HepG2 (cell line): ENCODE measurements around the gene PAQR7. TPM values are rescaled to one million over a fixed set of nuclear protein-coding genes. Genes with fewer than 3 reads are reported as not detected.

ENCODE experiments used
- CENPT ChIP-seq: sonication (generic); formaldehyde crosslinking; IDR thresholded peaks from 2 replicates; pipeline ENCODE4 v1.8.0; 2022; ENCODE audit warnings: low read depth, mild to moderate bottlenecking, moderate library complexity, missing genetic modification reagents
- MXI1 ChIP-seq: IDR thresholded peaks from 3 replicates; pipeline ENCODE4 v1.6.1; 2012; ENCODE audit warnings: low read depth, low read length, inconsistent platforms, borderline replicate concordance
- NFIC ChIP-seq: IDR thresholded peaks from 2 replicates; pipeline ENCODE4 v1.6.1; 2012; ENCODE audit warnings: mild to moderate bottlenecking, low read length, inconsistent platforms
- POLR2A ChIP-seq, 2 experiments: IDR thresholded peaks; 2 replicates each; pipeline ENCODE4 v1.6.1; 2011; ENCODE audit warnings: low read depth in 2 of 2, low read length in 2 of 2, mild to moderate bottlenecking in 1 of 2, moderate library complexity in 1 of 2; ENCODE audit not compliant: insufficient read depth in 1 of 2
- SETDB1 ChIP-seq: sonication (generic); formaldehyde crosslinking; IDR thresholded peaks from 2 replicates; pipeline ENCODE4 v1.5.1; 2020; ENCODE audit warnings: missing genetic modification reagents, mild to moderate bottlenecking, borderline replicate concordance
- SMC3 ChIP-seq: IDR thresholded peaks from 2 replicates; pipeline ENCODE4 v1.6.1; 2011; ENCODE audit warnings: low read length, improper control_type of control experiment
- TP53 ChIP-seq: sonication (generic); formaldehyde crosslinking; conservative IDR thresholded peaks from 2 replicates; pipeline ENCODE4 v1.4.0; 2020; ENCODE audit warnings: missing genetic modification reagents
- ZNF234 ChIP-seq: sonication (generic); formaldehyde crosslinking; conservative IDR thresholded peaks from 2 replicates; pipeline ENCODE4 v1.5.1; 2020; ENCODE audit warnings: mild to moderate bottlenecking, missing genetic modification reagents
- ZNF282 ChIP-seq: fragments of 450-650 bp; IDR thresholded peaks from 2 replicates; pipeline ENCODE4 v1.6.1; 2018; ENCODE audit not compliant: partially characterized antibody
- ZNF331 ChIP-seq: sonication (generic); formaldehyde crosslinking; IDR thresholded peaks from 2 replicates; pipeline ENCODE4 v1.4.0; 2020; ENCODE audit warnings: missing genetic modification reagents
- ZNF850 ChIP-seq: sonication (generic); formaldehyde crosslinking; conservative IDR thresholded peaks from 2 replicates; pipeline ENCODE4 v1.9.0; 2021; ENCODE audit warnings: mild to moderate bottlenecking, missing genetic modification reagents
- polyA plus RNA-seq, 8 experiments: library from polyadenylated mRNA; depleted of rRNA in 3 of 8; stranded (reverse) in 7 of 8; unstranded in 1 of 8; fragments of >200 nt; fragmentation: Illumina TruSeq in 4 of 8; extraction: Trizol in 4 of 8; gene quantifications; 2 replicates each; pipeline versions ENCODE4 v1.2.1 to v1.2.3, GENCODE V29; 2011 to 2016; ENCODE audit warnings: low read depth in 4 of 8, missing spikeins in 1 of 8, mixed read lengths in 1 of 8; ENCODE audit not compliant: insufficient read depth in 1 of 8
- total RNA-seq, 5 experiments: library from RNA; depleted of rRNA; stranded (reverse); fragments of >200 nt; fragmentation: Illumina TruSeq; extraction: Trizol; gene quantifications; 2 replicates each; pipeline ENCODE4 v1.2.3, GENCODE V29; 2016; ENCODE audit warnings: low read depth in 1 of 5
- TF ChIP-seq, protein P1 (sequence below): IDR thresholded peaks from 2 replicates; pipeline ENCODE4 v1.6.1; 2016; ENCODE audit warnings: missing genetic modification reagents, missing compliant biosample characterization
- TF ChIP-seq, protein P2 (sequence below): sonication (generic); formaldehyde crosslinking; IDR thresholded peaks from 2 replicates; pipeline ENCODE4 v1.8.0; 2022; ENCODE audit warnings: missing genetic modification reagents, mild to moderate bottlenecking, moderate library complexity, borderline replicate concordance
- TF ChIP-seq, protein P3 (sequence below), 2 experiments: fragments of 450-650 bp in 1 of 2; sonication (generic) in 1 of 2; formaldehyde crosslinking; IDR thresholded peaks; 2 replicates each; pipeline versions ENCODE4 v1.5.0 to v1.8.0; 2020 to 2022; ENCODE audit warnings: mild to moderate bottlenecking in 1 of 2, missing genetic modification reagents in 1 of 2
- TF ChIP-seq, protein P4 (sequence below), 2 experiments: sonication (generic) in 1 of 2; formaldehyde crosslinking in 1 of 2; IDR thresholded peaks; 2 replicates each; pipeline versions ENCODE4 v1.4.0 to v1.6.1; 2018 to 2020; ENCODE audit warnings: missing genetic modification reagents in 2 of 2, borderline replicate concordance in 1 of 2, low read depth in 1 of 2, mild to moderate bottlenecking in 1 of 2, missing biosample characterization in 1 of 2
- TF ChIP-seq, protein P5 (sequence below): sonication (generic); formaldehyde crosslinking; IDR thresholded peaks from 2 replicates; pipeline ENCODE4 v1.8.1; 2023; ENCODE audit warnings: missing genetic modification reagents, inconsistent platforms, borderline replicate concordance
- TF ChIP-seq, protein P6 (sequence below): sonication (generic); formaldehyde crosslinking; IDR thresholded peaks from 2 replicates; pipeline ENCODE4 v1.4.0; 2020; ENCODE audit warnings: mild to moderate bottlenecking, missing genetic modification reagents
- TF ChIP-seq, protein P7 (sequence below): sonication (generic); formaldehyde crosslinking; IDR thresholded peaks from 2 replicates; pipeline ENCODE4 v1.5.0; 2020; ENCODE audit warnings: mild to moderate bottlenecking, low read depth, missing genetic modification reagents, borderline replicate concordance

The PAQR7 gene
- total and polyA plus RNA-seq, 2 of the 13 experiments (the other 11 are each of a cell fraction or from before 2014, with no cell fraction given): 13.2 to 16.6 TPM

GRCh38 chr1:25861316-25862286 lies 13.9 kb downstream of the PAQR7 start (continued):
- no peak for TF ChIP-seq SETDB1 (CRISPR knock-in tag)
- TF ChIP-seq SMC3: no peak
- TF ChIP-seq, protein P1, sequence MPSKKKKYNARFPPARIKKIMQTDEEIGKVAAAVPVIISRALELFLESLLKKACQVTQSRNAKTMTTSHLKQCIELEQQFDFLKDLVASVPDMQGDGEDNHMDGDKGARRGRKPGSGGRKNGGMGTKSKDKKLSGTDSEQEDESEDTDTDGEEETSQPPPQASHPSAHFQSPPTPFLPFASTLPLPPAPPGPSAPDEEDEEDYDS: no peak
- peak in 1 of 2 experiments; percentile 28; a peak in 1 of 4 replicates for TF ChIP-seq POLR2A (IDR thresholded peaks at IDR 0.05; ENCODE audit: insufficient read depth in 1 of 2, low read depth in 2 of 2, low read length in 2 of 2)
- TF ChIP-seq ZNF850: no peak
- 0 out of 2 replicates have a peak, but pooled peaks have one; percentile 32 for TF ChIP-seq TP53 (CRISPR knock-in tag)
- TF ChIP-seq, protein P2, sequence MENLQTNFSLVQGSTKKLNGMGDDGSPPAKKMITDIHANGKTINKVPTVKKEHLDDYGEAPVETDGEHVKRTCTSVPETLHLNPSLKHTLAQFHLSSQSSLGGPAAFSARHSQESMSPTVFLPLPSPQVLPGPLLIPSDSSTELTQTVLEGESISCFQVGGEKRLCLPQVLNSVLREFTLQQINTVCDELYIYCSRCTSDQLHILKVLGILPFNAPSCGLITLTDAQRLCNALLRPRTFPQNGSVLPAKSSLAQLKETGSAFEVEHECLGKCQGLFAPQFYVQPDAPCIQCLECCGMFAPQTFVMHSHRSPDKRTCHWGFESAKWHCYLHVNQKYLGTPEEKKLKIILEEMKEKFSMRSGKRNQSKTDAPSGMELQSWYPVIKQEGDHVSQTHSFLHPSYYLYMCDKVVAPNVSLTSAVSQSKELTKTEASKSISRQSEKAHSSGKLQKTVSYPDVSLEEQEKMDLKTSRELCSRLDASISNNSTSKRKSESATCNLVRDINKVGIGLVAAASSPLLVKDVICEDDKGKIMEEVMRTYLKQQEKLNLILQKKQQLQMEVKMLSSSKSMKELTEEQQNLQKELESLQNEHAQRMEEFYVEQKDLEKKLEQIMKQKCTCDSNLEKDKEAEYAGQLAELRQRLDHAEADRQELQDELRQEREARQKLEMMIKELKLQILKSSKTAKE (CRISPR knock-in tag): peak; percentile 71
- TF ChIP-seq ZNF331 (CRISPR knock-in tag): peak; percentile 12; the same call in 1 of the 2 replicates
- no peak for TF ChIP-seq CENPT (CRISPR knock-in tag)
- TF ChIP-seq ZNF234 (CRISPR knock-in tag): no peak
- peak; percentile 55; the same call in 1 of the 2 replicates for TF ChIP-seq NFIC
- TF ChIP-seq MXI1: no peak
- TF ChIP-seq, protein P3, sequence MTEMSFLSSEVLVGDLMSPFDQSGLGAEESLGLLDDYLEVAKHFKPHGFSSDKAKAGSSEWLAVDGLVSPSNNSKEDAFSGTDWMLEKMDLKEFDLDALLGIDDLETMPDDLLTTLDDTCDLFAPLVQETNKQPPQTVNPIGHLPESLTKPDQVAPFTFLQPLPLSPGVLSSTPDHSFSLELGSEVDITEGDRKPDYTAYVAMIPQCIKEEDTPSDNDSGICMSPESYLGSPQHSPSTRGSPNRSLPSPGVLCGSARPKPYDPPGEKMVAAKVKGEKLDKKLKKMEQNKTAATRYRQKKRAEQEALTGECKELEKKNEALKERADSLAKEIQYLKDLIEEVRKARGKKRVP (CRISPR knock-in tag; IDR thresholded peaks at IDR 0.05): 0 out of 4 replicates have a peak, but pooled peaks of 1 of the 2 experiments have one; percentile 16
- TF ChIP-seq, protein P4, sequence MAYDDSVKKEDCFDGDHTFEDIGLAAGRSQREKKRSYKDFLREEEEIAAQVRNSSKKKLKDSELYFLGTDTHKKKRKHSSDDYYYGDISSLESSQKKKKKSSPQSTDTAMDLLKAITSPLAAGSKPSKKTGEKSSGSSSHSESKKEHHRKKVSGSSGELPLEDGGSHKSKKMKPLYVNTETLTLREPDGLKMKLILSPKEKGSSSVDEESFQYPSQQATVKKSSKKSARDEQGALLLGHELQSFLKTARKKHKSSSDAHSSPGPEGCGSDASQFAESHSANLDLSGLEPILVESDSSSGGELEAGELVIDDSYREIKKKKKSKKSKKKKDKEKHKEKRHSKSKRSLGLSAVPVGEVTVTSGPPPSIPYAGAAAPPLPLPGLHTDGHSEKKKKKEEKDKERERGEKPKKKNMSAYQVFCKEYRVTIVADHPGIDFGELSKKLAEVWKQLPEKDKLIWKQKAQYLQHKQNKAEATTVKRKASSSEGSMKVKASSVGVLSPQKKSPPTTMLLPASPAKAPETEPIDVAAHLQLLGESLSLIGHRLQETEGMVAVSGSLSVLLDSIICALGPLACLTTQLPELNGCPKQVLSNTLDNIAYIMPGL (CRISPR knock-in tag; IDR thresholded peaks at IDR 0.05; ENCODE audit: borderline replicate concordance in 1 of 2, low read depth in 1 of 2): 0 out of 4 replicates have a peak, but pooled peaks of 1 of the 2 experiments have one; percentile 32
- TF ChIP-seq, protein P5, sequence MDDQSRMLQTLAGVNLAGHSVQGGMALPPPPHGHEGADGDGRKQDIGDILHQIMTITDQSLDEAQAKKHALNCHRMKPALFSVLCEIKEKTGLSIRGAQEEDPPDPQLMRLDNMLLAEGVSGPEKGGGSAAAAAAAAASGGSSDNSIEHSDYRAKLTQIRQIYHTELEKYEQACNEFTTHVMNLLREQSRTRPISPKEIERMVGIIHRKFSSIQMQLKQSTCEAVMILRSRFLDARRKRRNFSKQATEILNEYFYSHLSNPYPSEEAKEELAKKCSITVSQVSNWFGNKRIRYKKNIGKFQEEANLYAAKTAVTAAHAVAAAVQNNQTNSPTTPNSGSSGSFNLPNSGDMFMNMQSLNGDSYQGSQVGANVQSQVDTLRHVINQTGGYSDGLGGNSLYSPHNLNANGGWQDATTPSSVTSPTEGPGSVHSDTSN (CRISPR knock-in tag): no peak
- TF ChIP-seq, protein P6, sequence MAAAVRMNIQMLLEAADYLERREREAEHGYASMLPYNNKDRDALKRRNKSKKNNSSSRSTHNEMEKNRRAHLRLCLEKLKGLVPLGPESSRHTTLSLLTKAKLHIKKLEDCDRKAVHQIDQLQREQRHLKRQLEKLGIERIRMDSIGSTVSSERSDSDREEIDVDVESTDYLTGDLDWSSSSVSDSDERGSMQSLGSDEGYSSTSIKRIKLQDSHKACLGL (CRISPR knock-in tag): no peak
- TF ChIP-seq, protein P7, sequence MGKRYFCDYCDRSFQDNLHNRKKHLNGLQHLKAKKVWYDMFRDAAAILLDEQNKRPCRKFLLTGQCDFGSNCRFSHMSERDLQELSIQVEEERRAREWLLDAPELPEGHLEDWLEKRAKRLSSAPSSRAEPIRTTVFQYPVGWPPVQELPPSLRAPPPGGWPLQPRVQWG (CRISPR knock-in tag): no peak
- TF ChIP-seq ZNF282: no peak
